Measurements from ENCODE around the gene DLGAP4.

Gene DLGAP4

GRCh38 chr20:36441027-36441414 lies 134.9 kb downstream of the DLGAP4 start:
- TF ChIP-seq CTCF (IDR thresholded peaks at IDR 0.05; ENCODE audit: extremely low read depth, missing control alignments): no peak
- DNase-seq (ENCODE audit: low spot score): no peak

DNA sequence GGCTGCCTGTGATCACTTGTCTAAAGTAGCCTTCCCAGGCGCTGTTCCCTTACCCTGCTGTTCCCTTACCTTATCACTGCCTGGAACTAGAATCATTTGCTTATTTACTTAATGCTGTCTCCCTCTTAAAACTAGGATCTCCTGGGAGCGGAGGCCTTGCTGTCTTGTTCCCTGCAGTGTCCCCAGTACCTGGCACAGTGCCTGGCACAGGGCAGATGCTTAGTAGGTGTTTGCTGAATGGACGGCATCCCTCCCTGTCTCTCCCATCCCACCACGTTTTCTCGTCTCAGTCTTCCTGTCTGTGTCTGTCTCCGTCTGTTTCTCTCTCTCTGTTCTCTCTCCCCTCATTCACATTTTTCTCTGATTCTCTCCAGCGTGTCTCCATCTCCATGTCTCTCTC lies 135.3 kb downstream of the DLGAP4 start:
- no peak for TF ChIP-seq CTCF (IDR thresholded peaks at IDR 0.05; ENCODE audit: extremely low read depth, missing control alignments)

DNA sequence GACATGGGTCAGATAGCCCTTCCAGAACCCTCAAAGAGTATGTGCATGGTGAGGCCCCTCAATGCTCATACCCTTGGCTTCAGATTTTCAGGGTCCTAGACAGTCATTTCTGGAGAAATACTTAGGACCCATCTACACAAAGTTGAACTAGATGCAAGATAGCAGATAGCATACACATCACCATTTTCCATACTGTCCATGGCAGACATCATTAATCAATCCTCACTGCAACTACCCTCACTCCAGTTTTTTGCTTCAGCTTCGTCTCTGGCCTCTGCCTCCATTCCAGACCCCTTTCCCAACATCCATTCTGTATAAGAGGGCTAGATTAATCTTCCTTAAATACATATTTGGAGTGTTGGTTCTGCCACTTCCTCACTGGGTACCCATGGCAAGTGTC lies 139.7 kb downstream of the DLGAP4 start:
- TF ChIP-seq CTCF (IDR thresholded peaks at IDR 0.05; ENCODE audit: extremely low read depth, missing control alignments): no peak

More for the DNA sequence above, 135.3 kb downstream of the DLGAP4 start:
- DNase-seq (ENCODE audit: low spot score): no peak

GRCh38 chr20:36446557-36446956 lies 140.4 kb downstream of the DLGAP4 start:
- DNase-seq (ENCODE audit: low spot score): no peak
- TF ChIP-seq CTCF (IDR thresholded peaks at IDR 0.05; ENCODE audit: extremely low read depth, missing control alignments): no peak

More for the DNA sequence above, 139.7 kb downstream of the DLGAP4 start:
- no peak for DNase-seq (ENCODE audit: low spot score)

DNA sequence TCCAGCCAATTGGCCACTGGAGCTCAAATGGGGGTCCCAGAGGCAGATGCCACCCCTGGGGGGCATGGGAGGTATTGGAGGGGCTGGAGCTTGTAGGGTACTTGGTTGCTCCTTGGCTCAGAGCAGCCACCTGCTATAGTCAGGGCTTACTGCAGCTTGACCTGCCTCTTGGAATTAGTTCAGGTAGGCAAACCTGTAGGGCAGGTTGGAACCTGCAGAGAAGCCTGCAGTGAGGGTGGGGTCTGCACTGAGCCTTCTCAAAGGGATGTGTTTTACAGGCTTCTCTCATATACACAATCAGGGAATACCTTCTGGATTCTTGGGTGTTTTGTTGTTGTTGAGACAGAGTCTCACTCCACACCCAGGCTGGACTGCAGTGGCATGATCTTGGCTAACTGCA lies 141.0 kb downstream of the DLGAP4 start:
- DNase-seq (ENCODE audit: low spot score): no peak
- no peak for TF ChIP-seq CTCF (IDR thresholded peaks at IDR 0.05; ENCODE audit: extremely low read depth, missing control alignments)

GRCh38 chr20:36449663-36450062 lies 143.5 kb downstream of the DLGAP4 start:
- no peak for DNase-seq (ENCODE audit: low spot score)
- no peak for TF ChIP-seq CTCF (IDR thresholded peaks at IDR 0.05; ENCODE audit: extremely low read depth, missing control alignments)

- no peak for DNase-seq (ENCODE audit: low spot score)
- TF ChIP-seq CTCF (IDR thresholded peaks at IDR 0.05; ENCODE audit: extremely low read depth, missing control alignments): no peak
Observed at GRCh38 chr20:36454332-36454697, 148.2 kb downstream of the DLGAP4 start.
